ENCODE data around the gene CEPT1.
"Not testable (repeated sequence)": the region's sequence is repeated elsewhere in the genome, so short reads cannot be mapped to it uniquely, and the experiment has no call there.

The CEPT1 gene

GRCh38 chr1:111139956-111140679, at the start of gene CEPT1, which contains the start of gene DRAM2:
Gene CEPT1, plus strand, starts transcription at chr1:111140223. Its CDS starts 7,492 bp downstream, at chr1:111147715.
Gene DRAM2, minus strand, starts transcription at chr1:111140093. Its CDS starts 8,539 bp downstream, at chr1:111131554.
- Histone ChIP-seq H3K27ac (peak within 1 kb of the TSS; percentile 90 to 99 (median 96)), H3K4me3 (peak within 1 kb of the TSS; percentile 69 to 95 (median 86))

- H3K4me3 ChIP-seq, H3K27ac ChIP-seq: not testable (repeated sequence)
Observed at GRCh38 chr1:111095421-111095820, 44.6 kb upstream of the CEPT1 start.

- Histone ChIP-seq H3K27ac (no peak overlapping the region), H3K4me3 (no peak overlapping the region)
Observed at GRCh38 chr1:111097356-111098099, 42.5 kb upstream of the CEPT1 start.

GRCh38 chr1:111099289-111099688, 40.7 kb upstream of the CEPT1 start:
- H3K4me3 ChIP-seq: no peak overlapping the region
- no peak overlapping the region for H3K27ac ChIP-seq

GRCh38 chr1:111101854-111102642, 38.0 kb upstream of the CEPT1 start:
- Histone ChIP-seq H3K27ac (no peak overlapping the region), H3K4me3 (no peak overlapping the region)

- Histone ChIP-seq H3K4me3 (no peak overlapping the region), H3K27ac (no peak overlapping the region)
Observed at GRCh38 chr1:111104981-111105380, 35.0 kb upstream of the CEPT1 start.

- Histone ChIP-seq H3K4me3 (no peak overlapping the region), H3K27ac (no peak overlapping the region)
Observed at GRCh38 chr1:111110197-111110899, 29.7 kb upstream of the CEPT1 start.

- no peak overlapping the region for H3K27ac ChIP-seq
- H3K4me3 ChIP-seq: no peak overlapping the region
Observed at GRCh38 chr1:111116496-111116895, 23.5 kb upstream of the CEPT1 start.

GRCh38 chr1:111126354-111126753, 13.7 kb upstream of the CEPT1 start:
- no peak overlapping the region for H3K27ac ChIP-seq
- H3K4me3 ChIP-seq: no peak overlapping the region

GRCh38 chr1:111127923-111128643, 11.9 kb upstream of the CEPT1 start:
- Histone ChIP-seq H3K4me3 (no peak overlapping the region), H3K27ac (peak overlapping the region in 4 of 21 experiments; percentile 14 to 66 (median 42))

- Histone ChIP-seq H3K27ac (peak overlapping the region in 1 of 21 experiments; percentile 66), H3K4me3 (no peak overlapping the region)
Observed at GRCh38 chr1:111129376-111129775, 10.6 kb upstream of the CEPT1 start.

GRCh38 chr1:111131693-111132092, 8.3 kb upstream of the CEPT1 start:
- no peak overlapping the region for H3K4me3 ChIP-seq
- peak overlapping the region in 3 of 21 experiments; percentile 21 to 55 (median 26) for H3K27ac ChIP-seq

GRCh38 chr1:111133866-111134265, 6.2 kb upstream of the CEPT1 start:
- Histone ChIP-seq H3K27ac (peak overlapping the region in 4 of 21 experiments; percentile 2 to 61 (median 44)), H3K4me3 (no peak overlapping the region)

GRCh38 chr1:111139324-111139955, 583 bp upstream of the CEPT1 start:
- H3K27ac ChIP-seq: peak overlapping the region; percentile 90 to 99 (median 96)
- H3K4me3 ChIP-seq: peak overlapping the region; percentile 69 to 95 (median 86)

- Histone ChIP-seq H3K4me3 (peak overlapping the region; percentile 69 to 95 (median 86)), H3K27ac (peak overlapping the region; percentile 90 to 99 (median 96))
Observed at GRCh38 chr1:111140680-111140967, 601 bp downstream of the CEPT1 start.

- Histone ChIP-seq H3K4me3 (peak overlapping the region; percentile 69 to 95 (median 86)), H3K27ac (peak overlapping the region in 10 of 21 experiments; percentile 2 to 99 (median 96))
Observed at GRCh38 chr1:111141245-111142220, 1.5 kb downstream of the CEPT1 start.

GRCh38 chr1:111142356-111142975, 2.4 kb downstream of the CEPT1 start:
- H3K27ac ChIP-seq: peak overlapping the region in 1 of 21 experiments; percentile 98
- peak overlapping the region in 1 of 7 experiments; percentile 86 for H3K4me3 ChIP-seq
